Measurements from ENCODE around the gene GFI1B.

DNA sequence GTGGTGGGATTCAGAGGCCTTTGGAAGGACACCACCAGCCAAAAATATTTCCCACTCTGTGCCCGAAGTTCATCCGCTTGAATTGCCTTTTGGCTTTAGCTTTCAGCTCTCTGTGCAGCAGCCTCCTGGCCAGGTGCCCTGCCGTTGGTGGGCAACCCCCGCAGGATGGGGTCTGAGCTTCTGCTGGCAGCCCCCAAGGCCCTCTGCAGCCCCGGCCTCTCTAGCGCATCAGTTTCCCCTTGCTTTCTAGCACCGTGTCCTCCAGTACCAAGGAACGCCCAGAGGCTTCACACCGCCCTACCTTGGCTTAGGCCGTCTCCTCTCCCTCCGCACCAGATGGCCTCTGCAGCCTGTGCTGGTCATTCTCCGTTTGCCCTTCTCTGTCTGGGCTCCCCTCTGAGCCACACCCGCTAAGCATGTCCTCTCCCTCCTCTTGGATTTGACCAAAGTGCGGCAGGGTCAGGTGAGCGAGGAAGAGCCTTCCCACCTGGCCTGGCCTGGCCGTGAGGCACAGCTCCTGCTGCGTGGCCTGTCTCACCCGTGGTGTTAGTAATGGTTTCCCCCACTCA lies 29.9 kb upstream of the GFI1B start:
- TF ChIP-seq, protein P1, sequence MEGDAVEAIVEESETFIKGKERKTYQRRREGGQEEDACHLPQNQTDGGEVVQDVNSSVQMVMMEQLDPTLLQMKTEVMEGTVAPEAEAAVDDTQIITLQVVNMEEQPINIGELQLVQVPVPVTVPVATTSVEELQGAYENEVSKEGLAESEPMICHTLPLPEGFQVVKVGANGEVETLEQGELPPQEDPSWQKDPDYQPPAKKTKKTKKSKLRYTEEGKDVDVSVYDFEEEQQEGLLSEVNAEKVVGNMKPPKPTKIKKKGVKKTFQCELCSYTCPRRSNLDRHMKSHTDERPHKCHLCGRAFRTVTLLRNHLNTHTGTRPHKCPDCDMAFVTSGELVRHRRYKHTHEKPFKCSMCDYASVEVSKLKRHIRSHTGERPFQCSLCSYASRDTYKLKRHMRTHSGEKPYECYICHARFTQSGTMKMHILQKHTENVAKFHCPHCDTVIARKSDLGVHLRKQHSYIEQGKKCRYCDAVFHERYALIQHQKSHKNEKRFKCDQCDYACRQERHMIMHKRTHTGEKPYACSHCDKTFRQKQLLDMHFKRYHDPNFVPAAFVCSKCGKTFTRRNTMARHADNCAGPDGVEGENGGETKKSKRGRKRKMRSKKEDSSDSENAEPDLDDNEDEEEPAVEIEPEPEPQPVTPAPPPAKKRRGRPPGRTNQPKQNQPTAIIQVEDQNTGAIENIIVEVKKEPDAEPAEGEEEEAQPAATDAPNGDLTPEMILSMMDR (IDR thresholded peaks at IDR 0.05), result no peak
- TF ChIP-seq POLR2A (IDR thresholded peaks at IDR 0.05), result no peak
